ENCODE data around the gene NSF. TPM values are rescaled to one million over a fixed set of nuclear protein-coding genes. Genes with fewer than 3 reads are reported as not detected.
"Not testable (repeated sequence)": the region's sequence is repeated elsewhere in the genome, so short reads cannot be mapped to it uniquely, and the experiment has no call there.

NSF gene
- total RNA-seq, 2 experiments from 2014 or later: 17.7 to 19.1 TPM

GRCh38 chr17:46699014-46699413, 108.5 kb downstream of the NSF start:
- H3K36me3 Mint-ChIP-seq (ENCODE audit: low read depth); H3K9me3 ChIP-seq (ENCODE audit: control insufficient read depth in 1 of 2, insufficient read depth in 1 of 2, low read length in 2 of 2); POLR2A ChIA-PET; H3K27ac Mint-ChIP-seq; H3K27me3 ChIP-seq (ENCODE audit: control insufficient read depth in 1 of 2, insufficient read depth in 2 of 2, low read length in 2 of 2); H3K4me1 ChIP-seq (ENCODE audit: insufficient read depth, low read length); H3K4me3 Mint-ChIP-seq; H3K27ac ChIP-seq (ENCODE audit: low read depth in 1 of 2, low read length in 2 of 2); intact Hi-C loops (cut with DNase I, micrococcal nuclease); H3K4me3 ChIP-seq (ENCODE audit: low read length); DNase-seq; H3K4me1 Mint-ChIP-seq (ENCODE audit: low read depth); CTCF ChIA-PET; H3K9me3 Mint-ChIP-seq; H3K27me3 Mint-ChIP-seq; H3K36me3 ChIP-seq (ENCODE audit: insufficient read depth, low read length); ATAC-seq (ENCODE audit: poor library complexity): not testable (repeated sequence)

GRCh38 chr17:46717999-46718398, 127.5 kb downstream of the NSF start:
- no peaks in the 10 kb centered on the region for H3K9me3 Mint-ChIP-seq
- DNase-seq (no peak), ATAC-seq (ENCODE audit: poor library complexity) (no peak)
- no peak overlapping the region for H3K27ac Mint-ChIP-seq
- H3K9me3 ChIP-seq (ENCODE audit: control insufficient read depth in 1 of 2, insufficient read depth in 1 of 2, low read length in 2 of 2): no peaks in the 10 kb centered on the region
- intact Hi-C loops (cut with DNase I, micrococcal nuclease): no loop called here
- H3K27me3 Mint-ChIP-seq: no peaks in the 10 kb centered on the region
- H3K27ac ChIP-seq (ENCODE audit: low read depth in 1 of 2, low read length in 2 of 2): no peak overlapping the region
- H3K4me1 ChIP-seq (ENCODE audit: insufficient read depth, low read length): no peaks in the 10 kb centered on the region
- H3K36me3 ChIP-seq (ENCODE audit: insufficient read depth, low read length): peaks cover 30% of the 10 kb centered on the region
- H3K27me3 ChIP-seq (ENCODE audit: control insufficient read depth in 1 of 2, insufficient read depth in 2 of 2, low read length in 2 of 2): no peaks in the 10 kb centered on the region
- POLR2A ChIA-PET: no interaction called here
- CTCF ChIA-PET: no interaction called here
- H3K36me3 Mint-ChIP-seq (ENCODE audit: low read depth): peaks cover 57% of the 10 kb centered on the region
- no peak overlapping the region for H3K4me3 Mint-ChIP-seq
- TF ChIP-seq CTCF (IDR thresholded peaks at IDR 0.05): no peak
- no peak overlapping the region for H3K4me3 ChIP-seq (ENCODE audit: low read length)
- H3K4me1 Mint-ChIP-seq (ENCODE audit: low read depth): peaks cover under 1% of the 10 kb centered on the region

GRCh38 chr17:46719891-46720290, 129.4 kb downstream of the NSF start:
- H3K27ac Mint-ChIP-seq: no peak overlapping the region
- CTCF ChIA-PET: interaction anchor here (0.9 kb wide), 1 partner anchor 10 kb away, joined by 3 read pairs; no protein-coding TSS in a partner anchor
- Histone ChIP-seq H3K27ac (ENCODE audit: low read depth in 1 of 2, low read length in 2 of 2) (no peak overlapping the region), H3K4me1 (ENCODE audit: insufficient read depth, low read length) (no peaks in the 10 kb centered on the region), H3K27me3 (ENCODE audit: control insufficient read depth in 1 of 2, insufficient read depth in 2 of 2, low read length in 2 of 2) (no peaks in the 10 kb centered on the region), H3K4me3 (ENCODE audit: low read length) (no peak overlapping the region), H3K36me3 (ENCODE audit: insufficient read depth, low read length) (peaks cover 19% of the 10 kb centered on the region), H3K9me3 (ENCODE audit: control insufficient read depth in 1 of 2, insufficient read depth in 1 of 2, low read length in 2 of 2) (no peaks in the 10 kb centered on the region)
- H3K36me3 Mint-ChIP-seq (ENCODE audit: low read depth): peaks cover 50% of the 10 kb centered on the region
- ATAC-seq (ENCODE audit: poor library complexity) (no peak), DNase-seq (no peak)
- TF ChIP-seq CTCF (IDR thresholded peaks at IDR 0.05): no peak
- no peaks in the 10 kb centered on the region for H3K4me1 Mint-ChIP-seq (ENCODE audit: low read depth)
- no peaks in the 10 kb centered on the region for H3K27me3 Mint-ChIP-seq
- H3K9me3 Mint-ChIP-seq: no peaks in the 10 kb centered on the region
- POLR2A ChIA-PET: no interaction called here
- H3K4me3 Mint-ChIP-seq: no peak overlapping the region
- intact Hi-C loops (cut with DNase I, micrococcal nuclease): no loop called here

GRCh38 chr17:46720408-46720807, 129.9 kb downstream of the NSF start:
- peaks cover 21% of the 10 kb centered on the region for H3K36me3 ChIP-seq (ENCODE audit: insufficient read depth, low read length)
- H3K4me3 ChIP-seq (ENCODE audit: low read length): no peak overlapping the region
- Mint-ChIP-seq H3K36me3 (ENCODE audit: low read depth) (peaks cover 50% of the 10 kb centered on the region), H3K27me3 (no peaks in the 10 kb centered on the region), H3K4me3 (no peak overlapping the region), H3K4me1 (ENCODE audit: low read depth) (no peaks in the 10 kb centered on the region), H3K27ac (no peak overlapping the region), H3K9me3 (no peaks in the 10 kb centered on the region)
- no peak overlapping the region for H3K27ac ChIP-seq (ENCODE audit: low read depth in 1 of 2, low read length in 2 of 2)
- H3K27me3 ChIP-seq (ENCODE audit: control insufficient read depth in 1 of 2, insufficient read depth in 2 of 2, low read length in 2 of 2): no peaks in the 10 kb centered on the region
- intact Hi-C loops (cut with DNase I, micrococcal nuclease): no loop called here
- ChIA-PET CTCF (interaction anchor here (0.9 kb wide), 1 partner anchor 11 kb away, joined by 3 read pairs; no protein-coding TSS in a partner anchor), POLR2A (no interaction called here)
- no peaks in the 10 kb centered on the region for H3K4me1 ChIP-seq (ENCODE audit: insufficient read depth, low read length)
- ATAC-seq (ENCODE audit: poor library complexity) (no peak), DNase-seq (no peak)
- no peak for TF ChIP-seq CTCF (IDR thresholded peaks at IDR 0.05)
- no peaks in the 10 kb centered on the region for H3K9me3 ChIP-seq (ENCODE audit: control insufficient read depth in 1 of 2, insufficient read depth in 1 of 2, low read length in 2 of 2)
